MM.1S (cell line): ENCODE measurements around the gene BTBD1.

Source experiments
- DNase-seq: peaks from one replicate; pipeline ENCODE4 v3.0.0-alpha.2; 2015
- H2AFZ ChIP-seq: fragments of 300-600 bp; sonication (generic); 2 replicates; pipeline ENCODE4 v1.6.0; 2016; ENCODE audit warnings: antibody characterized with exemption, low read length
- H3F3A ChIP-seq: fragments of 300-600 bp; sonication (generic); 2 replicates; pipeline ENCODE4 v1.6.1; 2016; ENCODE audit warnings: mild to moderate bottlenecking, antibody characterized with exemption, low read length, moderate library complexity, mixed read lengths; ENCODE audit not compliant: insufficient read depth
- H3K27ac ChIP-seq: fragments of 300-600 bp; sonication (generic); 2 replicates; pipeline ENCODE4 v1.5.1; 2016; ENCODE audit warnings: mild to moderate bottlenecking, low read length
- H3K27me3 ChIP-seq: fragments of 300-600 bp; sonication (generic); replicated peaks from 2 replicates; pipeline ENCODE4 v1.6.0; 2016; ENCODE audit warnings: low read length; ENCODE audit not compliant: insufficient read depth
- H3K36me3 ChIP-seq: fragments of 300-600 bp; sonication (generic); replicated peaks from 2 replicates; pipeline ENCODE4 v1.6.1; 2016; ENCODE audit warnings: mild to moderate bottlenecking, low read length, mixed read lengths; ENCODE audit not compliant: insufficient read depth
- H3K4me1 ChIP-seq: fragments of 300-600 bp; sonication (generic); 2 replicates; pipeline ENCODE4 v1.6.1; 2016; ENCODE audit warnings: low read length, mixed read lengths
- H3K4me2 ChIP-seq: fragments of 300-600 bp; sonication (generic); 2 replicates; pipeline ENCODE4 v1.6.0; 2016; ENCODE audit warnings: low read depth, low read length
- H3K4me3 ChIP-seq: fragments of 300-600 bp; sonication (generic); 2 replicates; pipeline ENCODE4 v1.5.1; 2016; ENCODE audit warnings: low read length, mixed read lengths
- H3K79me2 ChIP-seq: fragments of 300-600 bp; sonication (generic); 2 replicates; pipeline ENCODE4 v1.6.1; 2016; ENCODE audit warnings: mixed run types, low read length, mixed read lengths
- H3K9ac ChIP-seq: fragments of 300-600 bp; sonication (generic); 2 replicates; pipeline ENCODE4 v1.6.1; 2016; ENCODE audit warnings: low read length, mixed read lengths
- H3K9me2 ChIP-seq: fragments of 300-600 bp; sonication (generic); replicated peaks from 2 replicates; pipeline ENCODE4 v1.6.1; 2016; ENCODE audit warnings: mild to moderate bottlenecking, low read length, mixed read lengths; ENCODE audit not compliant: insufficient read depth
- H3K9me3 ChIP-seq: fragments of 300-600 bp; sonication (generic); replicated peaks from 2 replicates; pipeline ENCODE4 v1.6.1; 2016; ENCODE audit warnings: mild to moderate bottlenecking, low read length, mixed read lengths; ENCODE audit not compliant: insufficient read depth
- H4K20me1 ChIP-seq: fragments of 300-600 bp; sonication (generic); 2 replicates; pipeline ENCODE4 v1.6.1; 2016; ENCODE audit warnings: mild to moderate bottlenecking, low read length, moderate library complexity, mixed read lengths; ENCODE audit not compliant: insufficient read depth
- EZH2 ChIP-seq: fragments of 300-600 bp; sonication (generic); optimal IDR thresholded peaks from 2 replicates; pipeline ENCODE3; 2017; ENCODE audit warnings: low read depth, mild to moderate bottlenecking, antibody characterized with exemption, low read length, mixed read lengths
- EZH2phosphoT487 ChIP-seq: fragments of 300-600 bp; sonication (generic); IDR thresholded peaks from 2 replicates; pipeline ENCODE4 v1.6.1; 2018; ENCODE audit warnings: antibody characterized with exemption, low read length
- TF ChIP-seq, protein P1 (sequence below): fragments of 300-600 bp; sonication (generic); IDR thresholded peaks from 2 replicates; pipeline ENCODE4 v1.5.1; 2016; ENCODE audit warnings: antibody characterized with exemption, low read length, mixed read lengths

Gene BTBD1

DNA sequence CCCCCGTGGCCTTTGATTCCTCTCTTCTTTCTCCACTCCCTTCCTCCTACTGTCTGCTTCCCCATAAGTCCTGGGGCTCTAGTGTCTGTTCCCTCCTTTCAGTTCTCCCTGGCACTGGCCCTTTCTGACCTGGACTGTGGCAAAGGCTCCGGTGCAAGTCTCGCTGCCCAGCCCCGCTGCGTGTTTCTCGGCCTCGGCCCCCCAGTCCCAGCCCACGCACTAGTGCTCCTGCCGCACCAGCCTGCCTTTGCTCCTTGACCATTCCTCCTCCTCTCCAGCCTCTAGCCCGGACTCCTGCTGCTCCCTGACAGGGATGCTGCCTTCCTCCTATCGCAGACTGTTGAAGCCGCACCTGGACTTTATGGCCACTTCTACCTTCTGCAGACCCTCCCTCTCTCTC, 42.5 kb upstream of the BTBD1 start:
- no peak overlapping the region for H3K4me2 ChIP-seq
- H3K4me3 ChIP-seq = no peak overlapping the region
- H2AFZ ChIP-seq = no peak overlapping the region
- H3K36me3 ChIP-seq = no peaks in the 10 kb centered on the region
- no peaks in the 10 kb centered on the region for H3K79me2 ChIP-seq
- no peaks in the 10 kb centered on the region for H3K4me1 ChIP-seq
- H4K20me1 ChIP-seq = no peaks in the 10 kb centered on the region
- H3K9me2 ChIP-seq = no peaks in the 10 kb centered on the region
- no peaks in the 10 kb centered on the region for H3K27me3 ChIP-seq
- no peak for DNase-seq
- no peaks in the 10 kb centered on the region for H3F3A ChIP-seq
- no peaks in the 10 kb centered on the region for H3K9me3 ChIP-seq
- H3K27ac ChIP-seq = no peak overlapping the region
- TF ChIP-seq EZH2phosphoT487 (no peak), EZH2 (no peak)
- TF ChIP-seq, protein P1, sequence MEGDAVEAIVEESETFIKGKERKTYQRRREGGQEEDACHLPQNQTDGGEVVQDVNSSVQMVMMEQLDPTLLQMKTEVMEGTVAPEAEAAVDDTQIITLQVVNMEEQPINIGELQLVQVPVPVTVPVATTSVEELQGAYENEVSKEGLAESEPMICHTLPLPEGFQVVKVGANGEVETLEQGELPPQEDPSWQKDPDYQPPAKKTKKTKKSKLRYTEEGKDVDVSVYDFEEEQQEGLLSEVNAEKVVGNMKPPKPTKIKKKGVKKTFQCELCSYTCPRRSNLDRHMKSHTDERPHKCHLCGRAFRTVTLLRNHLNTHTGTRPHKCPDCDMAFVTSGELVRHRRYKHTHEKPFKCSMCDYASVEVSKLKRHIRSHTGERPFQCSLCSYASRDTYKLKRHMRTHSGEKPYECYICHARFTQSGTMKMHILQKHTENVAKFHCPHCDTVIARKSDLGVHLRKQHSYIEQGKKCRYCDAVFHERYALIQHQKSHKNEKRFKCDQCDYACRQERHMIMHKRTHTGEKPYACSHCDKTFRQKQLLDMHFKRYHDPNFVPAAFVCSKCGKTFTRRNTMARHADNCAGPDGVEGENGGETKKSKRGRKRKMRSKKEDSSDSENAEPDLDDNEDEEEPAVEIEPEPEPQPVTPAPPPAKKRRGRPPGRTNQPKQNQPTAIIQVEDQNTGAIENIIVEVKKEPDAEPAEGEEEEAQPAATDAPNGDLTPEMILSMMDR = no peak
- no peak overlapping the region for H3K9ac ChIP-seq

DNA sequence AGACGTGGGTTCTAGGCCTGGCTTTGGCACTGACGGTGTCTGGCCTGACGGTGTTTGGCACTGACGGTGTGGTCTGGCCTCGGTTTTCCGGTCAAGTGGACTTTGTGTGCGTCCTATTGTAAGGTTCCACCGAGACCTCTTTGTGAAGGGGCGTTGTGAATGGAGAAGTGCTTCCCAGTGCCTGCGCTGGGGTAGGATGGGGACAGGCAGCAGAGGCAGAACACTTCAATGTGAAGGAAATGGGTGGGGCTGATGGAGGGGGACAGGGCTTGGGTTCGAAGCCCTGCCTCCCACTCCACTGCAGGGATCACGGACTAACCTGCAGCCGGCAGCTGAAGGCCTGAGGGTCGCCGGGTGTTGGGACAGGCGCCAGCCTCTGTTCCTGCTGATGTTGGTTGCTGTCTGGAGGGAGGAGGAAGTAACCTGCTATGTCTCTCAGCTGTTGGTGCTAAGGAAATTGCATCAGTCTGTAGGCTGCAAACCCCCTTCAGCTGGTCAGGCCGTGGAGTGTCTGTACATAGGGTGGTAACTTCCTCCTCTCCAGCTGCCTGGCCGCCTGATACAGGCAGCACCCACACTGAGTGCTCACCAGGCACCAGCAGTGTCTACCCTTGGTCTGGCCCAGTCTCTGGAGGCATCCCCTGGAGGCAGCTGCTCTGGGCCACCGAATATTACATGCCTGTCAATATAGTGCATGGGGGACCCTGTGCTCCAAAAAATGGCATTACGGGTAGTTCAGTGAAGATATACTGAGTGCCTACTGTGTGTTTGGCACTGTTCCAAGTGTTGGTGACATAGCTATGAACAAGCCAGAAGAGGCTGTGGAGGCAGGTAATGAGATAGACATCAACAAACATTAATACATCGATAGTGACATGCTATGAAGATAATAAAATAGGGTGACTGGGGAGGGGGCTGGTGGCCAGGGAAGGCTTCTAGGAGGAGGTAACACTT, 41.5 kb upstream of the BTBD1 start:
- no peak overlapping the region for H3K27ac ChIP-seq
- H4K20me1 ChIP-seq = no peaks in the 10 kb centered on the region
- H3K4me3 ChIP-seq = no peak overlapping the region
- no peak overlapping the region for H2AFZ ChIP-seq
- no peaks in the 10 kb centered on the region for H3K4me1 ChIP-seq
- H3K27me3 ChIP-seq = no peaks in the 10 kb centered on the region
- H3K9me2 ChIP-seq = no peaks in the 10 kb centered on the region
- no peaks in the 10 kb centered on the region for H3K9me3 ChIP-seq
- TF ChIP-seq, protein P1 = no peak
- no peak for TF ChIP-seq EZH2
- no peak for TF ChIP-seq EZH2phosphoT487
- H3K4me2 ChIP-seq = no peak overlapping the region
- H3K79me2 ChIP-seq = no peaks in the 10 kb centered on the region
- no peaks in the 10 kb centered on the region for H3F3A ChIP-seq
- DNase-seq = no peak
- no peak overlapping the region for H3K9ac ChIP-seq
- no peaks in the 10 kb centered on the region for H3K36me3 ChIP-seq

DNA sequence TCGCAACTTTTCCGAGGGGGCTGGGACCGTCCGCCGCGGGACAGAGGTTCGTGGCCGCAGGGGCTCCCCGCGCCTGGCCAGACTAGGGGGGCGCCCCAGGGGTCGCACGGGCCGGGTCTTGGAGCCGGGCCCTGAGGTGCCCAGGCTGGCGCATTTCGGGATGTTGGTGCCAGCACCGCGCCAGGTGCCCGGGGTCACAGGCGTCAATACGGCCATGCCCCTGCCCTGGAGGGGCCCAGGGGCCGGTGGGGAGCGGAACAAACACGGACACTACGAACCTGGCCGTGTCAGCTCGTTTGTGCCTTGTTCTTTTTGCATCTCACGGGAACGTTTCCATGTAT, 40.8 kb upstream of the BTBD1 start:
- no peak for TF ChIP-seq EZH2phosphoT487
- DNase-seq = no peak
- Histone ChIP-seq H3K4me2 (no peak overlapping the region; the same call in 1 of the 2 replicates), H3K79me2 (no peaks in the 10 kb centered on the region), H3K27me3 (no peaks in the 10 kb centered on the region), H3K9me3 (no peaks in the 10 kb centered on the region), H2AFZ (no peak overlapping the region), H4K20me1 (no peaks in the 10 kb centered on the region), H3K36me3 (no peaks in the 10 kb centered on the region), H3K4me3 (no peak overlapping the region), H3K9ac (no peak overlapping the region), H3K9me2 (no peaks in the 10 kb centered on the region), H3K4me1 (no peaks in the 10 kb centered on the region), H3K27ac (no peak overlapping the region), H3F3A (no peaks in the 10 kb centered on the region)
